LNCAP (cell line): ENCODE results near the gene FAM193B.

Experiments
- TF ChIP-seq, protein P1 (sequence below): fragments of 450-650 bp; IDR thresholded peaks from 2 replicates; pipeline ENCODE4 v1.5.1; 2017; ENCODE audit warnings: mild to moderate bottlenecking

The FAM193B gene

GRCh38 chr5:177599731-177600507 is 45.6 kb upstream of the FAM193B start, which contains the start of gene B4GALT7:
B4GALT7 (plus strand) TSS chr5:177600132; CDS start chr5:177600211, 79 bp downstream.
- TF ChIP-seq, protein P1, sequence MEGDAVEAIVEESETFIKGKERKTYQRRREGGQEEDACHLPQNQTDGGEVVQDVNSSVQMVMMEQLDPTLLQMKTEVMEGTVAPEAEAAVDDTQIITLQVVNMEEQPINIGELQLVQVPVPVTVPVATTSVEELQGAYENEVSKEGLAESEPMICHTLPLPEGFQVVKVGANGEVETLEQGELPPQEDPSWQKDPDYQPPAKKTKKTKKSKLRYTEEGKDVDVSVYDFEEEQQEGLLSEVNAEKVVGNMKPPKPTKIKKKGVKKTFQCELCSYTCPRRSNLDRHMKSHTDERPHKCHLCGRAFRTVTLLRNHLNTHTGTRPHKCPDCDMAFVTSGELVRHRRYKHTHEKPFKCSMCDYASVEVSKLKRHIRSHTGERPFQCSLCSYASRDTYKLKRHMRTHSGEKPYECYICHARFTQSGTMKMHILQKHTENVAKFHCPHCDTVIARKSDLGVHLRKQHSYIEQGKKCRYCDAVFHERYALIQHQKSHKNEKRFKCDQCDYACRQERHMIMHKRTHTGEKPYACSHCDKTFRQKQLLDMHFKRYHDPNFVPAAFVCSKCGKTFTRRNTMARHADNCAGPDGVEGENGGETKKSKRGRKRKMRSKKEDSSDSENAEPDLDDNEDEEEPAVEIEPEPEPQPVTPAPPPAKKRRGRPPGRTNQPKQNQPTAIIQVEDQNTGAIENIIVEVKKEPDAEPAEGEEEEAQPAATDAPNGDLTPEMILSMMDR = no peak

GRCh38 chr5:177598477-177598876 is 44.1 kb upstream of the FAM193B start:
- TF ChIP-seq, protein P1 = no peak

DNA sequence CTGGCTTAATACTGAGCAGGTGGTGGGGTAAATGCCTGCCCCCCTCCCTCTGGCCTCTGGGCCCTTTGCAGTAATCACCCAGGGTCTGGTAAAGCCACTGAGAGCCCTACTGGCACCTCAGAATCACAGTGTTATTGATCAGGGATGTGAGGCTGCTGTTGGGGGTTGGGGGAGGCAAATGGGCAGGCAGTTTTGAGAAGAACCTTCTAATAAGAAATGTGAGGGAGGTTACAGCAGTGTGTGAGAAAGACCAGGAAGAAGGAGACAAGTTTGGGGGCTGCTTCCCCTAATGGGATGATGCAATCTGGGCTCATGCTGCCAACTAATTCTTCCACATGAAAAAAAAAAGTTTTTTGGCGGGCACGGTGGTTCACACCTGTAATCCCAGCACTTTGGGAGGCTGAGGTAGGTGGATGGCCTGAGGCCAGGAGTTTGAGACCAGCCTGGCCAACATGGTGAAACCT is 42.4 kb upstream of the FAM193B start:
- TF ChIP-seq, protein P1 = no peak

DNA sequence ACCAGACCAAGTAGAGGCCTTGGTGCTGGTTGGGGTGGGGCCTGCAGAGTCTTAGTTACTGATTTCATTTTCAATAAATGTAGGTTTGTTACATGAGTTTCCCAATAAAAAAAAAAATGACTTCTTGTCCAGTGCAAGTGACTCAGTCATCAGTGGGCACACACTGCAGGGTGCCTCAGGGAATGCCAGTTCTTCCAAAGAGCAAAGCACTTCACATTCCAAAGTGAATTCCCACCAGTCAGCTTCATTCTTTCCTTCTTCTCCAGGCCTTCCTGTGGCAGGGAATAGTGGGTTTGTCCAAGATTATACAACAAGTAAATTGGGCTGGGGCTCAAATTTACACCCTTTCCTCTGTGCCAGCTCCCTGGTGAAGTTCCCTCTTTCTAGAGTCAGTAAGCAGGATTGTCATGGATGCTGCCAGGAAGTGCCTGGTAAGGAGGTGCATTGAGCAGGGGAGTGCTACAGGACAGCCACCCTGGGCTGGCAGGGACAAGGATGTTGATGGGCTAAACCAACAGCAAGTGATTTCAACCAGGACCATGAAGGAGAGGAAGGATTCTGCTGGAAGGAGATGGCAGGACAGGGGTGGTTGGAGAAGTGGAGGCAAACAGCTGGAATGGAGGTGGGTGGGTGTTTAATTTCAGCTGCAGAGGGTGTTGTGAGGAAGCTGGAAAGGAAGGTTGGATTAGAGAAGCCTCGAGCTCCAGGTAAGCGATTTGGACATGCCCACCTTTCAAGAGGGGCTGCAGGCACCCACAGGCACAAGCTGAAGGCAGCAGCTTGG is 41.8 kb upstream of the FAM193B start:
- TF ChIP-seq, protein P1 = no peak

GRCh38 chr5:177595026-177595585 is 40.7 kb upstream of the FAM193B start:
- TF ChIP-seq, protein P1 = no peak

GRCh38 chr5:177594071-177594470 is 39.7 kb upstream of the FAM193B start:
- TF ChIP-seq, protein P1 = no peak

- TF ChIP-seq, protein P1 = no peak
Measured at GRCh38 chr5:177593511-177593910, 39.1 kb upstream of the FAM193B start.
